SU-DHL-6 (cell line): ENCODE results near the gene PACS1.

Experiments
- H2AFZ ChIP-seq: fragments of 200-600 bp; sonication (generic); 2 replicates; pipeline ENCODE4 v1.6.1; 2014; ENCODE audit warnings: low read depth, mild to moderate bottlenecking, moderate library complexity, mixed read lengths, antibody characterized with exemption, low read length; ENCODE audit not compliant: severe bottlenecking
- H3F3A ChIP-seq: fragments of 200-600 bp; shearing (Covaris generic); 2 replicates; pipeline ENCODE4 v1.6.0; 2016; ENCODE audit warnings: antibody characterized with exemption, mild to moderate bottlenecking; ENCODE audit not compliant: insufficient read depth
- H3K27ac ChIP-seq: fragments of 200-600 bp; sonication (generic); 2 replicates; pipeline ENCODE4 v1.5.1; 2016; ENCODE audit warnings: low read depth, mild to moderate bottlenecking, low read length, moderate library complexity, mixed read lengths
- H3K27me3 ChIP-seq: fragments of 200-600 bp; sonication (generic), shearing (Covaris generic); 2 replicates; pipeline ENCODE4 v1.6.0; 2014; ENCODE audit warnings: mild to moderate bottlenecking, low read length
- H3K36me3 ChIP-seq: fragments of 200-600 bp; sonication (generic); 2 replicates; pipeline ENCODE4 v1.6.1; 2014; ENCODE audit warnings: mild to moderate bottlenecking, low read length, mixed read lengths
- H3K4me2 ChIP-seq: fragments of 300-600, 200-600 bp; shearing (Covaris generic), sonication (generic); 2 replicates; pipeline ENCODE4 v1.6.0; 2014; ENCODE audit warnings: low read length, low read depth, mild to moderate bottlenecking; ENCODE audit not compliant: poor library complexity, severe bottlenecking
- H3K4me3 ChIP-seq: fragments of 200-600 bp; sonication (generic); 2 replicates; pipeline ENCODE4 v1.5.1; 2014; ENCODE audit warnings: antibody characterized with exemption, low read length, mild to moderate bottlenecking, mixed read lengths; ENCODE audit not compliant: insufficient read depth, poor library complexity, severe bottlenecking
- H3K79me2 ChIP-seq: fragments of 200-600 bp; sonication (generic); 2 replicates; pipeline ENCODE4 v1.6.1; 2014; ENCODE audit warnings: mild to moderate bottlenecking, low read length, moderate library complexity; ENCODE audit not compliant: insufficient read depth
- H3K9ac ChIP-seq: fragments of 200-600 bp; sonication (generic); 2 replicates; pipeline ENCODE4 v1.7.0; 2014; ENCODE audit warnings: mild to moderate bottlenecking, low read length
- H3K9me2 ChIP-seq: fragments of 200-600 bp; sonication (generic); replicated peaks from 2 replicates; pipeline ENCODE4 v1.6.1; 2014; ENCODE audit warnings: low read length; ENCODE audit not compliant: insufficient read depth
- H3K9me3 ChIP-seq: fragments of 200-600 bp; sonication (generic); 2 replicates; pipeline ENCODE4 v1.6.1; 2014; ENCODE audit warnings: low read length, mixed read lengths; ENCODE audit not compliant: insufficient read depth
- H4K20me1 ChIP-seq: fragments of 200-600 bp; sonication (generic); 2 replicates; pipeline ENCODE4 v1.6.1; 2014; ENCODE audit warnings: low read depth, mild to moderate bottlenecking, antibody characterized with exemption, low read length, moderate library complexity, mixed read lengths
- EZH2phosphoT487 ChIP-seq: fragments of 200-600 bp; sonication (generic), shearing (Covaris generic); conservative IDR thresholded peaks from 2 replicates; pipeline ENCODE4 v1.6.1; 2018; ENCODE audit warnings: mild to moderate bottlenecking, antibody characterized with exemption, low read length, moderate library complexity, mixed read lengths
- TF ChIP-seq, protein P1 (sequence below): fragments of 200-600 bp; sonication (generic); IDR thresholded peaks from one replicate; pipeline ENCODE4 v1.5.1; 2017; ENCODE audit warnings: antibody characterized with exemption, mild to moderate bottlenecking, low read length, moderate library complexity; ENCODE audit not compliant: insufficient read depth, poor library complexity, severe bottlenecking

PACS1 gene

DNA sequence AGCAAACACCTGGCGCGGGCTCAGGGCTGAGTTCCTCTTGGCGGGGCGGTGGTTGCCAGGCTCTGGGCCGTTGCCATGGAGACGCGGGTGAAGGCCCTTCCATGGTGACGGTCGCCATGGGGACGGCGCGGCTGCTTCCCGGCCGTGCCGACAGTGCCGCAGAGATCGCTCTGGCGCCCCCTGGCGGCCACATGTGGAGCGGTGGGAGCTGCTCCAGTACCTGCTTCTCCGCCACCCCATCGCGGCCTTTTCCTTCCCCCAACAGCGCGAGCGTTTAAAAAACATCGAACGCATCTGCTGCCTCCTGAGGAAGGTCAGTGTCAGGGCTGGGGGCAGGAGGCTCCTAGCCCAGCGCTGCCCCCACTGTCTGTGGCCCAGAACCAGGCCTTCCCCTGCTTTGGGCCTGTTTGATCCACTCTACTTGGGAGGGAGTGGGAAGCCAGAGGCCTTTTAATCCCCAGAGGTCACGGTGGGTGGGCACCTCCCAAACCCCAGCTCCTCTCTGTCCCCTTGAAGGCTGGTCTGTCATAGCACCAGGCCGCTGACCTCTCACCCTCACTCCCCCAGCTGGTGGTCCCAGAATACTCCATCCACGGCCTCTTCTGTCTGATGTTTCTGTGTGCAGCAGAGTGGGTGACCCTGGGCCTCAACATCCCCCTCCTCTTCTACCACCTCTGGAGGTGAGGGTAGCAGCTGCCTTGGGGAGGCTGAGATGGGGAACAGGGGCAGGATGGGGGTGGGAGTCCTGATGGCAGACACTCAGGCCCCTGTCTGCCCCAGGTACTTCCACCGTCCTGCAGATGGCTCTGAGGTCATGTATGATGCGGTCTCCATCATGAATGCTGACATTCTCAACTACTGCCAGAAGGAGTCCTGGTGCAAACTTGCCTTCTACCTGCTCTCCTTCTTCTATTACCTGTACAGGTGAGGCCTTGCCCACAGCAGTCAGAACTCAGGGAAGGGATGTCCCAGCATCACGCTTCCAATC lies 212.7 kb downstream of the PACS1 start:
- no peaks in the 10 kb centered on the region for H3K27me3 ChIP-seq
- no peaks in the 10 kb centered on the region for H4K20me1 ChIP-seq
- no peaks in the 10 kb centered on the region for H3K36me3 ChIP-seq
- no peak overlapping the region for H2AFZ ChIP-seq
- no peaks in the 10 kb centered on the region for H3K79me2 ChIP-seq
- H3K9me2 ChIP-seq: no peaks in the 10 kb centered on the region
- H3K27ac ChIP-seq: no peak overlapping the region
- no peak overlapping the region for H3K4me3 ChIP-seq
- no peak overlapping the region for H3K4me2 ChIP-seq
- TF ChIP-seq, protein P1, sequence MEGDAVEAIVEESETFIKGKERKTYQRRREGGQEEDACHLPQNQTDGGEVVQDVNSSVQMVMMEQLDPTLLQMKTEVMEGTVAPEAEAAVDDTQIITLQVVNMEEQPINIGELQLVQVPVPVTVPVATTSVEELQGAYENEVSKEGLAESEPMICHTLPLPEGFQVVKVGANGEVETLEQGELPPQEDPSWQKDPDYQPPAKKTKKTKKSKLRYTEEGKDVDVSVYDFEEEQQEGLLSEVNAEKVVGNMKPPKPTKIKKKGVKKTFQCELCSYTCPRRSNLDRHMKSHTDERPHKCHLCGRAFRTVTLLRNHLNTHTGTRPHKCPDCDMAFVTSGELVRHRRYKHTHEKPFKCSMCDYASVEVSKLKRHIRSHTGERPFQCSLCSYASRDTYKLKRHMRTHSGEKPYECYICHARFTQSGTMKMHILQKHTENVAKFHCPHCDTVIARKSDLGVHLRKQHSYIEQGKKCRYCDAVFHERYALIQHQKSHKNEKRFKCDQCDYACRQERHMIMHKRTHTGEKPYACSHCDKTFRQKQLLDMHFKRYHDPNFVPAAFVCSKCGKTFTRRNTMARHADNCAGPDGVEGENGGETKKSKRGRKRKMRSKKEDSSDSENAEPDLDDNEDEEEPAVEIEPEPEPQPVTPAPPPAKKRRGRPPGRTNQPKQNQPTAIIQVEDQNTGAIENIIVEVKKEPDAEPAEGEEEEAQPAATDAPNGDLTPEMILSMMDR: peak; percentile 79
- no peak for TF ChIP-seq EZH2phosphoT487
- peaks cover 5% of the 10 kb centered on the region; the same call in 1 of the 2 replicates for H3F3A ChIP-seq
- H3K9ac ChIP-seq: peak overlapping the region; percentile 17; the same call in 1 of the 2 replicates
- no peaks in the 10 kb centered on the region for H3K9me3 ChIP-seq

DNA sequence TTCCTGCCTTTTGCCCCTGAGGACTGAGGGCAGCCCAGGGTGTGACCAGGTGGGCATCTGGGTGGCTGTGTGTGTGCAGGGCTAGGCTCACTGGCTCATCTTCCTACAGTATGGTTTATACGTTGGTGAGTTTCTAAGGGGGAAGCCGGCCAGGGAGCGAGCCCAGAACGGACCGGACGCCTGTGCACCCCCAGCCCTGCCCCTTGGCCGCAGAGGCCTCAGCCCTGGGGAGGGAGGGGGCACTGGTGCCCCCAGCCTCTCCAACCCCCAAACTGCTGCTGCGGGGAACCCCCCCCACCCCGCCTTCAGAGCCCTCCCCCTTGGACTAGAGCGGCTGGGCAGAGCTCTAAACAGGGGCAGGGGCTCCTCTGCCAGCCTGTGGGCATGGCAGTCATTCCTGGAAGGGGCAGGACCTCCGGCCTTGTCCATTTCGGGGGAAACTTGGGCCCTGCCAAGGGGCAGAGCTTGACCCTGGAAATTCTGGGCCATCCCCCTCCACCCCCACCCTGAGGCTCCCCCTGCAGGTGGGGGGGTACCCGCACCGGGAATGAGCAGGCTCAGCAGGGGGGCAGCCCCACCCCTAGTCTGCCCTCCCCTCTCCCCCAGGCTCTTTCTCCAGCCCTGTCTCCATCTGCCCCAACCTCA lies 213.5 kb downstream of the PACS1 start:
- TF ChIP-seq, protein P1: no peak
- no peak for TF ChIP-seq EZH2phosphoT487
- H3K27ac ChIP-seq: no peak overlapping the region
- H4K20me1 ChIP-seq: no peaks in the 10 kb centered on the region
- H3F3A ChIP-seq: peaks cover 5% of the 10 kb centered on the region; the same call in 1 of the 2 replicates
- H3K36me3 ChIP-seq: no peaks in the 10 kb centered on the region
- H3K9me2 ChIP-seq: no peaks in the 10 kb centered on the region
- H3K27me3 ChIP-seq: no peaks in the 10 kb centered on the region
- no peaks in the 10 kb centered on the region for H3K9me3 ChIP-seq
- H3K9ac ChIP-seq: no peak overlapping the region
- H3K4me3 ChIP-seq: no peak overlapping the region
- H3K79me2 ChIP-seq: no peaks in the 10 kb centered on the region
- H2AFZ ChIP-seq: no peak overlapping the region
- H3K4me2 ChIP-seq: no peak overlapping the region

DNA sequence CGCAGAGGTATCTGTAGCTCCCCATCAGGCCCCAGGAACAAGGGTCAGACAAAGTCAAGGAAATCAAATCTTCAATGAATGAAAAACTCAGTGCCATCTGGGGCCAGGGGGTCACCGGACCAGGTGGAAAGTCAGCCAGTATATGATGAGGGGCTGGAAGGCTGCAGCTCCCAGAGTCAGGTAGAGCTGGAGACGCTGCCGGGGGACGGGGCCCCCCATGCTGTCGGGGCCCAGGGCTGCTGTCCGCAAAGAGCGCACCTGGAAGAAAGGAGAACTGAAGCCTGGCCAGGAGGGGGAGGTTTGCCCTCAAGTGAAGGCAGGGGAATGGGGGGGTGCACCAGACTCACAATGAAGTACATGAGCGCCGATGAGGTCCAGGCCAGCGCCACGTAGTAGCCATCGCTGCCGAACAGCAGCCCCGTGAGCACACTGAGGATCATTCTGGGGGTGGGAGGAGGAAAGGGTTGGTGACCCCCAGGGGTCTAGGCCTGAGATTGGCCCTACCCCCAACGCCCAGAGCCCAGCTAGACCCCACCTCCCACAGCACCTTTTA lies 214.5 kb downstream of the PACS1 start:
- peaks cover 5% of the 10 kb centered on the region; the same call in 1 of the 2 replicates for H3F3A ChIP-seq
- H4K20me1 ChIP-seq: no peaks in the 10 kb centered on the region
- no peaks in the 10 kb centered on the region for H3K79me2 ChIP-seq
- H3K9me2 ChIP-seq: no peaks in the 10 kb centered on the region
- H3K4me2 ChIP-seq: no peak overlapping the region
- no peak overlapping the region for H3K9ac ChIP-seq
- H3K4me3 ChIP-seq: no peak overlapping the region
- no peaks in the 10 kb centered on the region for H3K9me3 ChIP-seq
- TF ChIP-seq, protein P1: no peak
- no peak for TF ChIP-seq EZH2phosphoT487
- no peak overlapping the region for H3K27ac ChIP-seq
- no peaks in the 10 kb centered on the region for H3K36me3 ChIP-seq
- no peaks in the 10 kb centered on the region for H3K27me3 ChIP-seq
- no peak overlapping the region for H2AFZ ChIP-seq
